ENCODE data around the gene TPMT.
A peak's percentile ranks its signal among the peaks of the same experiment; 100 is the strongest.

Gene TPMT

DNA sequence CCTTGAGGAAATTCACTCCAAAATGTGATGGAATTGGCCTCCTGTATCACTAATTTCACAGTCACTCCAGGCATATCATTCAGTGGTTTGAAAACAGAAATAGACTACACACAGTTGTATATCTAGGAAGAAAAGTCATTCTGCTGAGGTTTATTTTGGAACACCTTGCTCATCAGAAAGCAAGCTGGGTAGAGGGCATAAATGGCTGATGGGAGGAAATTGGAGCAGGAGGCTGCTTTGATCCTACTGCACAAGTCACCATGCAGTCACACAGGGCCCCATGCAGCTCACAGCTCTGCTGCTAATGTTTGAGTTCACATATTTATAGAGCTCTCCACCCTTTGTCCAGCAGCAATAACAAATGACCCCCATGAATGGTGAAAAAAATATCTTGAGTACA lies 44.7 kb downstream of the TPMT start:
- DNase-seq (ENCODE audit: low read depth) = no peak

DNA sequence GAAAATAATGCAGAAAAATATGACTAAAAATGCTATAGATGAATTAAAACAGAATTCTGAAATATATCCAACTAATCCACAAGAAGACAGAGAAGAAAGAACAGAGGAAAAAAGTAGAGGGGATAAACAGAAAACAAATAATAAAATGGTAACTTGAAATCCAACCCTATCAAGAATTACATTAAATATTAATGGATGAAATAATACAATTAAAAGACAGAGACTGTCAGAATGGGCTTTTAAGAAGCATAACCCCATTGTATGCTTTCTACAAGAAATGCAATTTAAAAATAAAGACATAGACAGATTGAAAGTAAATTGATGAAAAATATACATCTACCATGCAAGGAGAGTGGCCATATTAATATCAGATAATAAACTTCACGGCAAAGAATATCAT lies 47.8 kb downstream of the TPMT start:
- DNase-seq (ENCODE audit: low read depth) = no peak

DNA sequence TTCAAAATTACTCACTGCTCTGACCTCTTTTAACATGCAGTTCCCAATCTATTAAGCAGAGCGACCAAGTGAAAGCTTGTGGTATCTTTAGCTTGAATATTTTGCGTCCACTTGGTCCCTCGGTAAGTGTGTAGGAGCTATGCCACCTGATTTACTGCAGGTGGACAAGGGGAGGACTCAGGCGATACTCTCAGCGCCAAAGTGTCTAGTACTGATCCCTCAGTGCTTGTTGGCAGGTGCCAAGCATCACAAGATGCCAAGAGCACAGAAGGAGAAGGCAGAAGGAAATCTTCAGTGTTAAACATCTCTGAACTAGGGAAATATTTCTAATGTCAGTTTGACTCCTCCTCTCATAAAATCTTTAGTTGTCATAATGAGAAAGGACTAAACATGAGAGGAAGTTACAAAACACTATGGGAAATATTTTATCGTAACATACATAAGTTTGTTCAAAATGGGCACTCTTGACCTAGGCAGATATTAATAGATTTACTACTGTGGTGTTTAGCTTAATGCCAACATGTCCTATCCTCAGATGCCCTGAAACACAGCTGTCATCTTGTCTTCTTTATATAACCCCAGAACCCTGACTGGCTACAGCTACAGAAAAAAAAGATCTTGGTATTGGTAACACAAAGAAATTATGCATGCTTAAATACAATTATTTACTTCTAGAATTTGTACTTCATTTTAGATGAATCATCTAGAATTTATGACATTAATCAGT lies 51.9 kb downstream of the TPMT start:
- DNase-seq (ENCODE audit: low read depth) = no peak

DNA sequence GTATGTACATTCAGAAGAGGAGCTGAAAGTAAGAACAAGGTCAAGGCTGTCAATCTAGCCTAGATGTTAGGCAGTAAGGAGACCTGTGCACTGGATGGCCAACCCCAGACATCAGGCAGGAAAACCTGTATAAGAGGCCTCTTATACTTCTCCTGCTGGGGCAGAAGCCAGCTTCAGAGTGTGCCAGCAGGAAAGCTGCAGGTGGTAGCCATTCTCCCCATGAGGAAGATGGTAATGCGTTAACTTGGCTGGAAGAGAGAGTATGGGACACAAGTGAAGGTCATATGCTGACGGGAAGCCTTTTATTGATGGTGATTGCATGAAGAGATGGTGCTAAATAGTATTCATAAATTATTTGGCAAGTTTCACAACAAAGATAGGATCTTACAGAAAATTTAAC lies 53.0 kb downstream of the TPMT start:
- no peak for DNase-seq (ENCODE audit: low read depth)

DNA sequence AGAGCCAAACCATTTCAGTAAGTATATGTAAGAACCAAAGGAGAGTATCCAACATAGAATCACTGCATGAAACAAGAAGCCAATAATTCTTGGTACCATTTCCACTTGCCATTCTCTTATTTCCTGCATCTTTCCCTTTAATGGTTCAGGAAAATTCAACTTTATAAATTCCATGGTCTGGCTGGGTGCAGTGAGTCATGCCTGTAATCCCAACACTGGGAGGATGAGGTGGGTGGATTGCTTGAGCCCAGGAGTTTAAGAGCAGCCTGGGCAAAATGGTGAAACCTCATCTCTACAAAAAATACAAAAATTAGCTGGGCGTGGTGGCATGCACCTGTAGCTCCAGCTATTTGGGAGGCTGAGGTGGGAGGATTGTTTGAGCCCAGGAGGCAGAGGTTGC lies 53.6 kb downstream of the TPMT start:
- DNase-seq (ENCODE audit: low read depth) = peak; percentile 32

DNA sequence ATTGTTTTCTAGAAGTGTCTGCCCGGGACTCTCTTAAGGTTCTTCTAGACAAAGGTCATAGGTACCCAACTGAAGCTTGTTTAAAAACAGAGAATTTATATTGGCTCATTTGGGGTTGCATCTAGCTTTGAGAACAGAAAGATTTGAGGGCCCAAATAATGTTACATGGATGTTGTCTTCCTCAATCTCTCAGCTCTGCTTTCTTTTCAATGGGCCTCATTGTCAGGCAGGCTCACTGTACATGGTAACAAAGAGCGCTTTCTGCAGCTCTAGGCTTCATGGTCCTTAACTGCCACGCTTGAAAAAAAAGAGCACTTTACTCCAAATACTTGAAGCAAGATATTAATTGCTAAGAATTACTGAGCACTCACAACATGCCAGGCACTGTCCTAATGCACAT lies 54.6 kb downstream of the TPMT start:
- DNase-seq (ENCODE audit: low read depth) = no peak

DNA sequence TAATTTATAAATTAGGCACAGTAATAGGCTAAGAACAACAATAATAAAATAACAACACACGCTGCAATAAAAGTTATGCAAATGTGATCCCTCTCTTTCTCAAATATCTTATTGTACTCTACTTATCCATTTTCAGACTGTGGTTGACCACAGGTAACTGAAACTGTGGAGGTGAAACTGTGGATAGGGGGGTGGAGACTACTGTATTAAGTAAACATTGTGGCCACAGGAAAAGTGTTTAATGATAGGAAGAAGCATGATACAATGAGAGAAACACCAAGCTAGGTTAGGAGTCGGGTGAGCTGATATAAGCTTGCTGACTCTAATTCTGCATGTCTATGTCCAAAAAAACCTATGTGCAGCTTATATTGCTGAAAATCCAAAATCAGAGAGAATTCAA lies 55.4 kb downstream of the TPMT start:
- no peak for DNase-seq (ENCODE audit: low read depth)

DNA sequence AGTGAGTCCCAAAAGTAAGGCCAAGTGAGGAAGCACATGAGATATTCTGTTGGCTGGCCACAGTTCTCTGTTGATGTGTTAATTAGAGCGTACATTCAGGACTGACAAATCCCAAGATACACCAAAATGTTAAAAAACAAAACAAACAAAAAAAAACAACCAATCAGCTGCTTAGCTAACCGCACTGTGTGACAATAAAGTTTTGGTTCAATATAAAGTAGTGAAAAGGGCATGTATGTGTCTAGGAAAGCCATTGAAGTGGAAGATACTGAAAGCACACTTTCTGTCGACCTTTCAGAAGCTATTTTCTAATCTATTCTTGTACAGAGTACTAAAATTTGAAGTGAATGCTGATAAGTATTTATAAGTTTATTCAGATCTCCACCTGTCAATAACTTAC lies 58.5 kb downstream of the TPMT start:
- DNase-seq (ENCODE audit: low read depth) = no peak

DNA sequence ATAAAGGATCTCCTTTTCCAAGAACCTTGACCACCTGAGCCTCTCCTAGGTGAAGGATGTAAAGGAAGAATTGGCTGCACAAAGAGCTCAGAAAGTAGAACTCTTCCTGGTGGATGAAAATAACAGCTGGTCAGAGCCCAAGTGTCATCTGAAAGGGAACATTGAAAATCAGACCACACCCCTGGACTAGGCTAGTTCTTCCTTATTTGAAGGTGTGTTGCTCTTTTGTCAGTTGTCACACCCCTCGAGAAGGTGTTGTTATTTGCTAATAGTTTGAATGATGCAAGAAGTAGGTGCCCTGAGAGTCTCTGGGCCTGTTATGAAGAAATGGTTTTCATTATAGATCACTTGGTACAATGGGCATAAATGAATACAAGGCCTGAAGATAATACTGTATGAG lies 63.5 kb downstream of the TPMT start:
- no peak for DNase-seq (ENCODE audit: low read depth)

DNA sequence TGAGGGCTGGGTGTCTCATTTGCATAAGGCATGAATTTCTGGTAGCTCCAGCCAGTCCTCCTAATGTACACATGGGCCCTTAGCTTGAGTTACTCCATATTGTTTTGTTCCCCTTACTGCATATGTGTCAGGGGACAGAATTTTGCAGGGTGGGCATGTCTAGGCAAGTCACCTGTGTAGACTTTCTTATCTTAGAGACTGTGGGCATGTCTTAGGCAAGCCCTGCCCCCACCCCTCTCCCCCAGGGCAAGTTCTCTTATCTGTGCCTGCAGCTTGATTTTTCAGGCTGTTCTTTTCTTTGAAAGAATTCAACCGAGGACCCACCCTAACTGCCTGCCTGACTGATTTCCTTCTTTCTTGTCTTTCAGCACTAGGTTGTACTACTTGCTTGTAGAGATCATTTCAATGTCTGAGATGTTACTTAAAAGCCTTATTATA lies 64.5 kb downstream of the TPMT start:
- DNase-seq (ENCODE audit: low read depth) = no peak

DNA sequence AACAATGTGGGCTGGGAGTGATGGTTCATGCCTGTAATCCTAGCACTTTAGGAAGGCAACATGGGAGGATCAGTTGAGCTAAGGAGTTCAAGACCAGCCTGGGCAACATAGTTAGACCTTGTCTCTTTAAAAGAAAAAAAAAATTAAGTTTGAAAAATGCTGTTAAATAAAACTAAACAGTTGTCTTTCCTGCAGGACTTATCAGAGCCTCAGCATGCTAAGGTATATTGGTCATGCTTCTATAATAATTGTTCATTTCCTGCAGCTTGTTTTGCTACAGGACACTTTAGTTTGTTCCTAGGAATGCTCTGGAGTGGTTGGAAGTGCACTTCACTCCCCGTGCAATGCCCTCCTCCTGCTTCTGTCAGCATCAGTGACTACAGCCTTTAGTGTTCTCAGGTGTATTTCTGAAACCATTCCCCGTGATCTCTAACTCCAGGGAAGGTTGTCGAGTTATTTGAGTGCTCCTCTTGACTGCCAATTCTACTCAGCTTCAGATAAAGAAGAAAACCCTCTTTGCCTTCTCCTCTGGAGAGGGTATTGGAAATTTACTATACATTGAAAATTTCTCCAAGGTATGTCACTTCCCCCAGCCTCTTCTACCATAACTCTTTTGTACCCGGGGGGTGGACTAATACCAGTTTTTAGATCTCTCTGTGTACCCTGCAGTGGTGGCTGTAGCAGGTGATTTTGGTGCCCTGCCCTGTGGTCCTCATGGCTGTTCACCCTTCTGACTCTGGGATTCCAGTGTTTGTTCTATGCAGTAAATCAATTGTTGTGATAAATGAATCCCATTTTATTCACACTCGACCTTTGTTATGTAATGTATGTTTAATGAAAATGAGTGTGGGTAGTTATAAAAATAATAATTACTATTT lies 66.2 kb downstream of the TPMT start:
- no peak for DNase-seq (ENCODE audit: low read depth)

DNA sequence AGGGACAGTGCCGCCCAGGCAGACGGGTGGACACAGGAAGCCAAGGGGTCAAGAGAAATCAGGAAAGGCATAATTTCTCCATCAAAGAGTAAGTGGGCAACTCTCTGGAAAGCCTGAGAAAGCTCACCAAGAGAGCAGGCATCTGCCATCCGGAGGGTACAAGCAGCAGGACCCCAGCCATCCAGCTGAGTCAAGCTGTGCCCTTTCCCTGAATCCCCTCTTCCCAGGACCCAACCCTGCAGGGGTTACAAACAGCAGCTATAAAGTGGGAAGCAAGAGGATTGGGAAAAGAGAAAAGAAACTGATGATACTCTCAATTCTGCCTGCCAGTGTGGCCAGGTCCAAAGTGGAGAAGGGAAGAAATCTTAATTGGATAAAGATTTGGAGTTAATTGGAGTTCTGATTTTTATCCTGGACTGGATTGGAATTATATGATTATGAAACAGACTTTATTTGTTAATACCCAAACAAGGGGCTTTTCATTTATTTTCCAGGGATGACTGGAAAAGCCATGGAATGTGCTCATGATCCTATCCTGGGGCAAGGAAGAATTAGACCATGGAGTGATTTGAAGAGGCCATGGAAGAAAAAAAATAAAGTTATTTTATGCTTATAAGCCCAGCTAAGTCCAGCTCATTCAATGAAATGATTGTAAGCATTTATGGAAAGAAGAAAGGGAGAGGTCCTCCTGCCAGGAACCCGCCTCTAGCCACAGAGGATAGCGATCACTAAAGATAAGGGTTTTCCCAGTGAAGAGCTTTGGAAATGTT lies 67.3 kb downstream of the TPMT start:
- no peak for DNase-seq (ENCODE audit: low read depth)

DNA sequence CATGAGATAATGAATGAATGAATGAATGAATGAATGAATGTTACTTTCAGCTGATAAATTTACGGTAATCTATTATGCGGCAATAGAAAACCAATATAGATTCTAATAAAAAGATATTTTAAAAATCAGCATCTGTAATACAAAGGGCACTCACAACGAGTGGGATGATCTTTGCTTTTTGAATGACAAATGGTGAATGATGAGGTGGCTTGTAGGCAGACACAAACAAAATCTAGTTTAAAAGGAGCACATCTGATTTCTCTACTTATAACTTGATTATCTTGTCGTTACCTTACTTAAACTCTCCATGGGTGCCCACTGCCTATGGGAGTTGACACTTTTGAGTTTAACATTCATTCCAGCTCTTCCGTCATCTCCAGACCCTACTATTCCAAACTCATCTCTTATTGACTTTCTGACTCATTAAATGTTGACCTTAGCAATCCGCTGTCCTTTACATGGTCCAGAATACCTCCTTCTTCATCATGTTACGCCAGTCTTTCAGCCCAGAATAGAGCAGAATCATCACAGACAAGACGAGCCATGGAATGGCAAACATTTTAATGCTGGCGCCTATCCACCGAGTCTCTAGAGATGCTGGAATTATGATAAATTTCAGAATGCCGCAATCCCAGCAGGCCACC lies 73.7 kb downstream of the TPMT start:
- no peak for DNase-seq (ENCODE audit: low read depth)

DNA sequence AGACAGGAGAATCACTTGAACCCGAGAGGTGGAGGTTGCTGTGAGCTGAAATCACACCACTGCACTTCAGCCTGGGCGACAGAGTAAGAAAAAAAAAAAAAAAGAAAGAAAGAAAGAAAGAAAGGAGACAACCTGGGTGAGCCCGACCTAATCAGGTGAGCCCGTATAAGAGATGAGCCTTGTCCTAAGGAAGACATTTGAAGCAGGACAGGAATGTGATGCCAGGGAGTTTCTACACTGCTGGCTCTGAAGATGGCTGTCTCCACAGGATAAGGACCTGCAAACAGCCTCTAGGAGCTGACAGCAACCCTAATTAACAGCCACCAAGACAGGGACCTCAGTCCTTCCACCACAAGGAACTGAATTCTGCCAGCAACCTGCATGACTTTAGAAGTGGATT lies 74.3 kb downstream of the TPMT start:
- no peak for DNase-seq (ENCODE audit: low read depth)

DNA sequence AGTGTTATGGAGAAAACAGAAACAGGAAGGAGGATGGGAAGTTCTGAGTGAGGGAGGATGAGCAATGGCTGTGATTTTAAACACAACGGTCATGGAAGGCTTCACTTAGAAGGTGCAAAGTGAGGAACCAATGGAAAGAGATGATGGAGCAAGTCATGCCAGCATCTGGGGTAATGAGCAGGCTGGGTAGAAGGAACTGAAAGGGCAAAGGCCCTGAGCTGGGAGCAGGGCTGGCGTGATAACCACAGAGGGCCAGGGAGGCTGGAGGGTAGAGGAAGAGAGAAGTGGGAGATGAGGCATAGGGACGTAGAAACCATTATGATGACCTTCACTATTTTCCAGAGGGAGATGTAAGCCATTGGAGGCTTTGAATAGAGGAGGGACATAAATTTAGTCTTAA lies 76.0 kb downstream of the TPMT start:
- DNase-seq (ENCODE audit: low read depth) = no peak

Measured in amniotic epithelial cell (primary cell).